Measurements from ENCODE around the gene SFPQ.
"Not testable (repeated sequence)": the region's sequence is repeated elsewhere in the genome, so short reads cannot be mapped to it uniquely, and the experiment has no call there.

SFPQ gene

DNA sequence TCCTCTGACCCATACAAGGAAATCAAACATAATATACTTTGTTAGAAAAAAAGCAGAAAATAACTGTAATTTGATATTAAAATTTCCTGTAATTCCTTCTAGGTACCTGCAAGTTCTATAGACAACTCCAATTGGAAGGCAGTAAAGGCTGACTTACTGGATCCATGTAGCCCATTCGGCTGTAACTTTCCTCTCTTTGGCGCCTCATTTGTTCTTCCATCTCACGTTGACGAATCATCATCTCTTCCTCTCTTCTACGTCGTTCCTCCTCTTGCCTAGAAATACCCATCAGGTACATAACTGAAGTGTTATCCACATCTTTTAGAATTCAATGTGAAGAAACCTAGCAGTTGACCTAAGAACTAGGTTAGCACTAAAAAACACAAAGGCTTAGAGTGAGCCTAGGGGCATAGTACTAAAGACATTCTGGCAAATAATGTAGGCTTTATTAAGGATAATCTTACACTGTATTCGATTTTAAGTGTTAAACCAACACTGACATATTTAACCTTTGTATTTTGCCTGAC, 5.1 kb downstream of the SFPQ start:
- no peak for DNase-seq

DNA sequence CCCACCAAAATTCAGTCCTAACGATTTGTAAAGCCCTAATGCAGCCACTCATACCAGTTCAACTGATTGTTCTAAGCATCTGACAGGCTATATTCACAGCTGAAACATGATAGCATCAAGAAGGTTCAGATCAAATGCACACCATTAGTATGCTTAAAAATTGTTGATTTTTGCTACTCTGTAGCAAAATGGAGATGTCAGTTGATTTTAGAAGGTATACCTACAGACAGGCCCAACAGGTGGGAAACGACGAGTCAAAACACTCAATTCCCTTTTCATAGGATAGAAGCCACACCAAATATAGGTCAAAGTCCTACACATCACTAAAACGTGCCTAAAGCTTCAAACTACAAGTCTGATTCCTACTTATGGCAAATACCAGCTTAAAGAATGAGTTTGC, 6.7 kb downstream of the SFPQ start:
- no peak for DNase-seq

DNA sequence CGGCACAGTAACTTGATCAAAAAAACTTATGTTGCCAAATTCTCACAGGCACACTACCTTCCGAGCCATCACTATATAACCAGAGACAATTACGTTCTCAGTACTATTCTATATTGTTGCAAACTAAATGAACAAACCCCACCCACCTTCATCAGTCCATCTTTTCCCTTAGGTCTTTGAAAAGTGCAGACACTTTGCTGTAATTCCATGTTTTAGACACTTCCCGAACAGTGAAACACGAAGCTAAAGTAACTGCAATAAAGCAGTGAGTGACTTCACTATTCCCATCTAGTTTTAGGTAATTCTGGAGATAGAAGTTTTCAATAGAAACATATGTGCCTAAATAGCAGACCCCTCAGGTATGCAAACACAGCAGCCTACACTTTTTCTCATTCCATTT, 7.7 kb downstream of the SFPQ start:
- no peak for DNase-seq

DNA sequence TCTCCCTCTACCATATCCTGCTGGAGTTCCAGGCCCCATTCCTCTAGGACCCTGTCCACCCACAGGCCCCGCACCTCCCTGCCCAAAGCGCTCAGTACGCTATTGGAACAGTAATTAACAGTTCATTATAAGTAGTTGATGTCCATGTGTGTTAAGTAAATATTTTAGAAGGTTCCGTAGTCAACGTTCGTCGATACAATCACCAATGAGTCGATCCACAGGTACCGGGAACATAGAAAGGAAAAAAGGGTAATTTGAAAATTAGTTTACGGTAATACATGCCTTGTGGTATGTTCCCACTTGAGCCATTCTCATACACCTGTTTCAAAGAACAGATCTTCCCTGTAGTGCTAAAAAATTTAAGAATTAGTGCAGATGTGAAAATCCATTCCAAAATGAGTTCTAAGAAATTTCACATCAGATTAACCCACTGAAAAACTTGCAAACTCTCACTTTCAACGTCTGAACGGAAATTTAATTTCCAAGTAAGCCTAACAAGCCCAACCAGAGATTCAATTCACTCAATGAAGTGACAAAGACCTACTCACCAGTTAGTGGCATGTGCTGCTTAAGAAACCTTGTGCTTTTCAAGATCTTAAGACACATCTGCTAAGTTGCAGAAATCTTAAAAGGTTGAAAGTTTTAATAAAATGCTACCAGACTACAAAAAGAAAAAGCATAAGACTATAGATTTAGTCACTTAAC, 8.3 kb downstream of the SFPQ start:
- DNase-seq = no peak

DNA sequence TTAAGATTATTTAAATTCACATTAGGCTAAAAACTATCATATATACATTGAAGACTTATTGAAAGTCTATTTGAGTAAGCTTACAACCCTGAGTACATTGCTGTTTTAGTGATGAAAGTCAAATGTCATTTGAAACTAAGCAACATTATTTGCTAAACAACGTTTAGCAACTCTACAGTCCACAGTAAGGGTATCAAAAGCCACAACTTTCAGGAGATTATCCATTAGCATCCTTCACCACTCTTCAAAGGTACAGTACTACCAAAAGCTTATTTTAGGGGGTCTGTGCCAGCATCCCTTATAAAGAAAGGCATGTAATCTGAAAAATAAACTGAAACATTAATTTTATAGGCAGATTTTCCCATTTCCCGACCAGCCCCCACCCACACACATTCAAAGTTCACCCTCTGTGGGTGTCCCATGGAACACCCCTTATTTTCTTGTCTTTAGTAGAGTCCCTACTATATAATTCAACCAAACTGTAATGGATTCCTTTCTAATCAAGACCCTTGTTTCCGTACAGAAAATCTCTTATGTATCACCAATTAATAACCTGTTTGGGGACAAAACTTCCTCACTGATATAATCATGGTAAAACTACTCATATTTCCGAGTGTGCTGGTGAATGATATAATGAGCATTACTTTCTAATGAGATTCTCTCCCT, 11.0 kb downstream of the SFPQ start:
- DNase-seq = no peak

DNA sequence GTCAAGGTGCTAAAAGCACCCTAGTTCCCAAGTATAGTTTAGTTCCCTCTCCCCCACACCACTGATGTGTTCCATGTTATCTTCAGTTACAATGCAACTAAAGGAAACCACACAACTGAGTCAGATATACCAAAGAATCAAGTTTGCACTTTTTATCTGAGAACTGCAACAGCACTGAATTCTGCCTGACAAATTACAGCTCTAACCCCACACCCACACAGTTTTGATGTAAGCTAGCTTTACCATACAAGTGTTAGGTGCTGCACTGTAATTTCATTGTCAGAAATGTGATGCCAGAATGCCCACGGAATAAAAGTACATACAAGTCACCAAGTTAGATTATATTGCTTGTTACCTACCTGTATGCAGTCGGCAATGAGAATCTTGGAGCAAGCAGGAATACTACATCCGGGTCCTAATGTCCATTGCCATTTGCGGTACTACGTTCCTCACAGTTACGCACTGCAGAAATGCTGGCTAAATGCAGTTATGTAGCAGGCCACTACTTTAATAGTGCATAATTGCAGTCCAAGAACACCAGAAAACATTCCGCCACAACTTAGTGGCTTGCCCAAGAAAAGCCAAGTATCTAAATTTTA, 12.1 kb downstream of the SFPQ start:
- DNase-seq = no peak

DNA sequence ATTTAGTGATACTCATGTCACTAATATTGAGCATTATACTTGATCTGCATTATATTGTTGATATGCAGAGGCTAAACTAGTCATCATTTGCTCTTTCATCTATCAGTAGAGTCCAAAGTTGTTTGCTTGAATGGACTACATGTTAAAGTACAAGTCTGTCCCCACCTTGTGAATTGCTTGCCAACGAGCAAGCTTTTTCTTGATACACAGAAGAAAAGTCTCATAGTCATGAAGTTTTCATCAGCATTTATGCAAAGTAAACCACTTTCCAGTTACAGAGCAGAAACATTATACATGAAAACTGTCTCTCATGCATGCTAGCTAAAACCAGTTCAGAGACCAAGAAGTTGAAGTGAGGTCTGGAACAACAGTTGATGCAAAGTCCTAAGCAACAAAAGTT, 13.0 kb downstream of the SFPQ start:
- DNase-seq = no peak

DNA sequence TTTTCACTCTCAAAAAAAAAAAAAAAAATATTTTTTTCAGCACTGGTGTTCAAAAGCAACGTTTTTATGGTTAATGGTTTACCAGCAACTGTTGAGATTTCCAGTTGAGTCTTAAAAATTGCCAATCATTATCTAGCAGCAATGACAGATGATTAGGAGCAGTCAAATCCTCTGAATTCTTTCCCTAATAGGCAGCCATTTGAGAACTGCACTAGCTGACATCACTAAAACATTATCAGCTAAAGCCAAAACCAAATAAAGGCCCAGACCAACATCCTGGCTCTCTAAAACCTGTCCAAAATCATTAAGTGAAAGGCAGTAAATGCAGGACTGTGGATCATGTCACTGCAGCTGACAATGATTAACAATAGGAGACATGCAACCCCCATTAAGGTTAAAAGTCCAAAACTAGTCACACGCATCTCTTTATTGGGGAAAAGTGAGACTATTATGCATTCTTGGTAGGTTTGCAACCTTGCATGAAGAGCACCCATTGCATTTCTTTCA, 14.0 kb downstream of the SFPQ start:
- no peak for DNase-seq

DNA sequence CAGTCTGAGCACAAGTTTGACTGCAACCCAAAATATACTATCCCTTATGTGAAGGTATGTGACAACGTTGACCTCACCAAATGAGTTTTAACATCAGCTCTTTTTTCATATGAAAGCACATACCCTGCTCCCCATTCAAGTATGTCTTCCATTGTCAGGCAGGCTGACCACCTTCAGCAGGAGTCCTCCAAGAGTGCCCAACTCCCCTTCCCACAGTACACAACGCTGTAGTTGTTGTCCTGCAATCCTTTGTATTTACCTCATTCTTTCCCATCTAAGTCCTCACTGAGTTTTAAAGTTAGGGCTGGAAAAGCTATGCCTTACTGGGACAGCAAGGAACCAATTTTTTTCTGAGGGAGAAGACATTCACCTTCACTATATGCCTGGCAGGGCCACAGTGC, 14.7 kb downstream of the SFPQ start:
- no peak for DNase-seq

DNA sequence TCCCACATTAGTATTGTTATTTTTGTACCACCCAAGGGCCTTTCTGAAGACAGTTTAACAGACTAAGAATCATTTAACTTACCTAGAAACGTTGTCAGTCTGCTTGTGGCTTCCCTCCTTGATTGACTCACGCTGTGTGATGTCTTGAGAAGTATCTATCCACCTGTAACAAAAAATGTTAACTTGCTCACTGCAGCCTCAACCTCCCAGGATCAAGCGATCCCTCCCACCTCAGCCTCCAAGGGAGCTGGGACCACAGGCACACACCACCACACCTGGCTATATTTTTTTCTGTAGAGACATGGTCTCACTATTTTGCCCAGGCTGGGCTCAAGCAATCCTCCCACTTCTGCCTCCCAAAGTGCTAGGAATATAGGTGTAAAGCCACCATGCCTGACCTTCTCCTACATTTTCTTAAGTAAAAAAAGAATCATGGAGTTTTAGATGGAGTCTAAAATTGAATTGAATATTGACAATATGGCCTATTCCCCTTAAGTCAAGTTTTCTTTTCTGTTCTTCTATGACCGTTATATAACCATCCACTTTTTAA, 15.6 kb downstream of the SFPQ start:
- no peak for DNase-seq

DNA sequence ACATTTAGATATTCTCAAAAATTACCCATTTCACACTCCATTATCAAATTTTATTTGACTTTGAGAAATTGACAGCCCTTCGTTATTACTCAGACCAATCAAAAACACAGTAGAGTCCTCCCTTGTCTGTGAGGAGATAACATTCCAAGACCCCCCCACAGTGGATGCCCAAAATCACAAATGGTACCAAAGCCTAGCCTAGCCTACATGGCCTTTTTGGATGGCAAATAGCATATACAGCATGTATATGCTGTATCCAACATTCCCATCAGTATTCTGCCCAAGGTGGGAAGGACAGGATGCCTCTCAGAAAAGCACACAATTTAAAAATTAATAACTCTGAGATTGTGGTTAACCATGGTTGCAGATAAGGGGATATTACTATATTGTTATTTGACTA, 17.3 kb downstream of the SFPQ start:
- no peak for DNase-seq

DNA sequence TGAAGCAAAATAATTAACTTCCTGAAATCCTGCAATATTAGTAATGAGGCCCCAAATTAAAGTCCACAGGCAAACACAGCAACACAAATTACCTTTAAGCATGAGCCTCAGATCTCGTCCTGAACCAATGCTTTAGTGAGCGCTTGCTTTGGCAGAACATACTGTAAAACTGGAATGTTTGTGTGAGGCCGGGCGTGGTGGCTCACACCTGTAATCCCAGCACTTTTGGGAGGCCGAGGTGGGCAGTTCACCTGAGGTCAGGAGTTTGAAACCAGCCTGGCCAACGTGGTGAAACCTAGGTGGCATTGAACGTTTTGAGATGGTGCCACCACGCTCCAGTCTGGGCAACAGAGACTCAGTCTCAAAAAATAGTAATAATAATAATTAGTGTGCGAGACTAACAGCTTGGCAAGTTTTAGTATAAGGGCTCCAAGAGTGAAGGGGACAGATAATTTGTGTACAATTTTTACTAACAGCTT, 17.8 kb downstream of the SFPQ start:
- no peak for DNase-seq

DNA sequence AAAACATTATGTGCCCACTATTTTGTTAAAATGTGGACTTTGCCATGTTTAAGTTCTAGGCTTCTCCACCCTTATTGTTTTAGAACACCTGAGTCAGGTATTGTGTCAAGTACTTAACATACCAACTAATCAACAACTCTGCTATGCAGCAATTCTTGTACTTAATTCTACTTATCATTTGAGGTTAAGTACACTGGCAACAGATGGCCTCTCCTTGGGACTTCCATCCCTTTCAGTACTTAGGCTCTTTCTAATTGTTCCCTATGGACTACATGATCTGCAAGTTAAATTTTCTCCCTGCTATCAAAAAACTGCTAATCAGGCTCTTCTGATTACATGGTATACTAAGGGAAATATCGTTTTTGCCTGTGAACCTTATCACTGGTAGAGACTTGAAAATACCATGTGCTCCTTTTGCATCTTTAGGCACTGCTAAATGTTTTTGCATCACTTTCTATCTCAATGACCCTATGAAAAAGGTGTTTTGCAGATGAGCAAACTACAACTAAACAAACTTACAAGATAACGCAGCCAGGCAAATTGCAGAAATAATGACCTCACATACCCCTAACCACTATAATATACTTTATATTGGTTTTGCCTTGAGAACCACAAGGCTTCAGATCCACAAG, 18.9 kb downstream of the SFPQ start:
- DNase-seq = no peak

DNA sequence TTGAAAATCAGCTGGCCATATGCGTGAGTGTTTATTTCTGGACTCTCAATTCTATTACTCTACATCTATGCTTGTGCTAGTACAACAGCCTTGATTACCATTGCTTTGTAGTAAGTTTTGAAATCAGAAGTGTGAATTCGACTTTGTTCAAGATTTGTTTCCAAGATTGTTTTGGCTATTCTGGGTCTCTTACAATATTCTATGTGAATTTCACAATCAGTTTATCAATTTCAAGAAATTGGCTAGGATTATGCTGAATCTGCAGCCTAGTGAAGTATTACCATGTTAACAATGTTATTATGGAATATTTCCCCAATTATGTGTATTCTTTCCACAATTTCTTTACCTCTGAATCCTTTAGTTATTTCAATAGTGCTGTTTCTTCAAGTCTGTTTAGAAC, 19.5 kb downstream of the SFPQ start:
- no peak for DNase-seq

DNA sequence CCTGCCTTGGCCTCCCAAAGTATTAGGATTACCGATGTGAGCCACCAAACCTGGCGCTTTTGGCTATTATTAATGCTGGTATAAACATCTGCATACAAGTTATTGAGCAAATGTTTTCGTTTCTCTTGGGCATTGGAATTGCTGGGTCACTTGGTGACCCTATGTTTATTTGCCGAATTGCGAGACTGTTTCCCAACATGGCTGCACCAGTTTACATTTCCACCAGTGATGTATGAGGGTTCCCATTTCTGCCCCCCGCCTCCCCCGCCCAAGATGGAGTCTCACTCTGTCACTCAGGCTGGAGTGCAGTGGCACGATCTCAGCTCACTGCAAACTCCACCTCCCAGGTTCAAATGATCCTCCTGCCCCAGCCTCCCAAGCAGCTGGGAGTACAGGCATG, 20.9 kb downstream of the SFPQ start:
- no peak for DNase-seq

DNA sequence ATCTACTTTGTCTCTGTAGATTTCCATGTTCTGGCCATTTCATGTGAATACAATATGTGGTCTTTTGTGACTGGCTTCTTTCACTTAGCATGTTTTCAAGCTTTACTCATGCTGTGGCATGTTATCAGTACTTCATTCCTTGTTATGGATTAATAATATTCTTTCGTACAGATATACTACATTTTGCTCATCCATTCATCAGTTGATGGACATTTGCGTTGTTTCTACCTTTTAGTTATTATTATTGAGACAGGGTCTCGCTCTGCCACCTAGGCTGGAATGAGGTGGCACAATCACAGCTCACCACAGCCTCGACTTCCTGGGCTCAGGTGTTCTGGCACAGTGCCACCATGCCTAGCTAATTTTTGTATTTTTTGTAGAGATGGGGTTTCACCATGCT, 21.4 kb downstream of the SFPQ start:
- DNase-seq = no peak

DNA sequence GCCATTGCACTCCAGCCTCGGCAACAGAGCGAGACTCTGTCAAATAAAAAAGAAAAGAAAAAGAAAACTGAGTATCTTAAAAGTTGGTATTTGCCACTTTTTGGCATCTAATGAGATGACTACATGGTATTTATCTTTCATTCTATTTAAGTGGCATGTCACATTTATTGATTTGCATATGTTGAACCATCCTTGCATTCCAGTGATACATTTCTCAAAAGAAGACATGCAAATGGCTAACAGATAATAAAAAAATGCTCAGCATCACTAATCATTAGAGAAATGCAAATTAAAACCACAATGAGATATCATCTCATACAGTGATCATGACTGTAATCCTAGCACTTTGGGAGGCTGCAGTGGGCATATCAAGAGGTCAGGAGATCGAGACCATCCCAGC, 28.1 kb downstream of the SFPQ start:
- no peak for DNase-seq

DNA sequence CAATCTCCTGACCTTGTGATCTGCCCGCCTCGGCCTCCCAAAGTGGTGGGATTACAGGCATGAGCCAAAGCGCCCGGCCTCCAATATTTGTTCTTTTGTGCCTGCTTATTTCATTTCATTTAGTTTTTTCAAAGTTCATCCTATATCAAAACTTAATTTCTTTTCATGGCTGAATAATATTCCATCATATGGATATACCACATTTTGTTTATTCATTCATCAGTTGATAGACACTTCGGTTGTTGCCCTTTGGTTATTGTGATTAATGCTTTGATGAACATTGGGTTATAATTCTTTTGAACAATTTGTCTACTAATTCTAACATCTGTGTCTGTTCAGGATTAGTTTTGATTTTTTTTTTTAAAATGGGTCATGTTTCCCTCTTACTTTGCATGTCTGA, 41.7 kb downstream of the SFPQ start:
- DNase-seq = no peak

DNA sequence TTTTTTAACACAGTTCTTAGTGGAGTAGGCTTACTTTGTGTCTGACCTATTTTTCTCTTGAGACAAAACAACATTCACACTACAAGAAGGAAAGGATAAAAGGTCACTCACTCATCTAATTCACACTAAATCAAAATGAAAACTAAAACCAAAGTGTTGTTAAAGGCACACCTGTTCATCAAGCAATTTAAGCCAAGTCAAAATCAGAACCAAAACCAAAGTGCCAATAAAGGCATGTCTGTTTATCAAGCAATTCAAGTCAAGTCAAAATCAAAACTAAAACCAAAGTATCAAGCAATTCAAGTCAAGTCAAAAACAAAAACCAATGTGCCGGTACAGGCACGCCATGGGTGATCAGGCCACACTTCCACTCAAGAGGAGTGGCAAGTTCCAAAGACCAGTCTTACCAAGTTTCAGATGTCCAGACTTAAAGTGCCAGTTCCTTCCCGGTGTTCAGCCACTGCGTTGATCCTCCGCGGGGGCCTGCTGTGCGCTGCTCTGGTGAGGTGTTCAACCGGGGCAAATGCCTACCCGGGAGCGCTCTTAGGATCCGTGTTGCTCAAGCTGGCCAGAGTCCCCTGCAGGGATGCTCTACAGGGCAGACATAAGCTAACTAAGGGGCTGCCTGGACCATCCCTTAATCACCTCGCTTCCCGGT, 46.9 kb downstream of the SFPQ start:
- peak; percentile 16 for DNase-seq

DNA sequence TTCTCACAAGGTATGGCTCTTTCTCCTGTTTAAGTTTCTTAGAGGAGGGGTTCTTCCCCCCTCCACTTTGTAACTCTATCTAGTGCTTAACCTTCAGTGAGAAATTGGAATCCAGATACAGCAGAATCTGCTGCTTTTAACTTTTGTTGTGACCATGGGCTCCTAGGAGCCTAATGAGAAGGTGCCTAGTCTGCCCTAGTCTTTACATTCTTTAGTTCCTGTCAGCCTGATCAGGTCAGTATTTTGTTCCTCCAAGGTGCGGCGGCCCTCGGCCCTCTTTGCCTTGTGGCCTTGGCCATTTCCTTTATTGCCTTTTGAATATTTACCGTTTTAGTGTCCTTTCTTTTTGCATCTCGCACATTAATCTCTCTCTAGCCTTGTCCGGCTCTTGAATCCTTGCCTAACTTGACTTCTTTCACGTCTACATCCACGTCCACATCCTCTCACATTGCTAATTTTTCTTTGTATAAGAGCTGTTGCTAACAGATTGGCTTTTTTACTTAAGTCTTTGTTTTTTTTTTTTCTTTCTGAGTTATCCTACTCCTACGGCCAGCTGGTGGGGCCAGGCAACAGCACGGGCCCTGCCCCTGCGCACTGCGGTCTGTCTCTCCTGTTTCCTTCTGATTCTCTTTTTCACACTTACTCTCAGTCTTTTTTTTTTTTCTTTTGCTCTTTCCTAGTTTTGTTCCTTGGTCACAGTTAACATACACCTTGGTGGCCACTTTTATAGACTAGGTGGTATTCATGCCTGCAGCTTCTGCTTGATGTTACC, 49.0 kb downstream of the SFPQ start:
- no peak for DNase-seq

DNA sequence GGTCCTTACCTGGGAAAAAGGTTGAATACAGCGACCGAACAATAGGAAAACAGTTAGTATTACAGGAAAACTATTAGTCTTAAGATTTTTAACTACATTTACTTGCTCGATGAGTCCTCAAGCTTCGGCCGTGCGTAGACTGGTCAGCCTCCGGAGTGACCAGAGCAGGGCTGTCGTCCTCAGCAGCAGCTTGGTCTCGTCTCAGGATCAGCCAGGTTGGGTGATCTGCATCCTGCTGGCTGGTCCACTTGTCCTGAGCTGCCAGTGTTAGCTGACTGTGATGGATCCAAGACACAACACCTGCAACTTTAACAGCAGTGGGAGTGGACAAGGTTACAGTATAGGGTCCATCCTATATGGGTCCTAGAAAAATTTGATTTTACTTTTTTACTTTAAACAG, 50.2 kb downstream of the SFPQ start:
- not testable (repeated sequence) for DNase-seq

DNA sequence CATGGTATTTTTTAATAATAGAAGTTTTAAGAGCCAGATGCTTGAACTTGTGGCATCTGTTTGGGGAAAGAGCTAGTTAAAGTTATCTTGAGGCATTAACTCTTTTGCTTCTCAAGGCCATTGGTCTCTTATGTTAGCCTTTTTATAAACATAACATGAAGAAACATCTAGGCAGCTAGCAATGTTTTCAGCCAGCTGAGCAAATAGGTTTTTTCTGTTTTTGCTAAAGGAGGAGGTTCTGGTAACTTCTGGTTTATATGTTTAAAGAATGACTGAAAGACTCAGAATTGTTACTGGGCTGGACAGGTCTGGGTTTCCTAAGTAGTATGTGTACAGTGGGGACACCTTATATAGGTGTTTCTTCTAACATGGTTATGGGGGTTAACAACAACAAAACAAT, 50.7 kb downstream of the SFPQ start:
- DNase-seq = not testable (repeated sequence)

All from CD4-positive, alpha-beta T cell treated with Interleukin-21 for 1 hour (primary cell).